PC-3 (cell line): ENCODE results near the gene CACNA1E. TPM values are rescaled to one million over a fixed set of nuclear protein-coding genes. Genes with fewer than 3 reads are reported as not detected.

Experiments used
- ATAC-seq: fragments of 200-7000 bp; cut with Tn5 transposase; 2 replicates; pipeline ENCODE4 v1.9.1; 2020; ENCODE audit warnings: mild to moderate bottlenecking, moderate library complexity
- BruUV-seq: library from RNA; stranded (reverse); fragments of 400-500 nt; replicated peaks from 2 replicates; lab custom pipeline; 2021; lab: Mats Ljungman, UMichigan
- CTCF ChIA-PET: fragments of 300-600 bp; sonication (Branson Sonifier 250); formaldehyde crosslinking; loops from one replicate; lab custom pipeline; 2022; ENCODE audit warnings: antibody characterized with exemption; lab: Charles Lee
- POLR2A ChIA-PET: fragments of 300-600 bp; sonication (Branson Sonifier 250); formaldehyde crosslinking; loops from one replicate; lab custom pipeline; 2022; ENCODE audit warnings: antibody characterized with exemption; ENCODE audit not compliant: unreplicated experiment; lab: Charles Lee
- DNase-seq: peaks from one replicate; pipeline ENCODE4 v3.0.0-alpha.2; 2015
- H2AFZ ChIP-seq: fragments of 300-600 bp; sonication (generic); 2 replicates; pipeline ENCODE4 v1.6.0; 2016; ENCODE audit warnings: antibody characterized with exemption, low read length
- H3F3A ChIP-seq: fragments of 300-600 bp; sonication (generic); one replicate; pipeline ENCODE4 v1.6.0; 2017; ENCODE audit warnings: antibody characterized with exemption, low read length, control low read depth, mild to moderate bottlenecking; ENCODE audit not compliant: unreplicated experiment
- H3K27ac ChIP-seq: fragments of 300-600 bp; sonication (generic); 2 replicates; pipeline ENCODE4 v1.5.1; 2016; ENCODE audit warnings: mild to moderate bottlenecking, low read length
- H3K27me3 ChIP-seq: fragments of 300-600 bp; sonication (generic); 2 replicates; pipeline ENCODE4 v1.6.1; 2016; ENCODE audit warnings: low read length, mixed read lengths
- H3K36me3 ChIP-seq: fragments of 300-600 bp; sonication (generic); 2 replicates; pipeline ENCODE4 v1.6.1; 2016; ENCODE audit warnings: low read depth, mixed run types, low read length, mixed read lengths
- H3K4me1 ChIP-seq: fragments of 300-600 bp; sonication (generic); 2 replicates; pipeline ENCODE4 v1.5.1; 2016; ENCODE audit warnings: low read length; ENCODE audit not compliant: insufficient read depth
- H3K4me2 ChIP-seq: fragments of 300-600 bp; sonication (generic); 2 replicates; pipeline ENCODE4 v1.6.0; 2016; ENCODE audit warnings: low read length
- H3K4me3 ChIP-seq: fragments of 300-600 bp; sonication (generic); 2 replicates; pipeline ENCODE4 v1.5.1; 2016; ENCODE audit warnings: mild to moderate bottlenecking, low read length, mixed read lengths
- H3K79me2 ChIP-seq: fragments of 300-600 bp; sonication (generic); 2 replicates; pipeline ENCODE4 v1.6.1; 2017; ENCODE audit warnings: low read length, mixed read lengths
- H3K9ac ChIP-seq: fragments of 300-600 bp; sonication (generic); 2 replicates; pipeline ENCODE4 v1.6.0; 2016; ENCODE audit warnings: mild to moderate bottlenecking, low read length
- H3K9me2 ChIP-seq: fragments of 300-600 bp; sonication (generic); replicated peaks from 2 replicates; pipeline ENCODE4 v1.6.1; 2016; ENCODE audit warnings: mixed run types, low read length, mixed read lengths
- H3K9me3 ChIP-seq: fragments of 300-600 bp; sonication (generic); 2 replicates; pipeline ENCODE4 v1.6.1; 2016; ENCODE audit warnings: low read length, mixed read lengths
- H4K20me1 ChIP-seq: fragments of 300-600 bp; sonication (generic); 2 replicates; pipeline ENCODE4 v1.6.1; 2016; ENCODE audit warnings: low read length, mixed read lengths
- CTCF ChIP-seq: fragments of 300-600 bp; sonication (generic); conservative IDR thresholded peaks from 2 replicates; pipeline ENCODE4 v1.5.1; 2017; ENCODE audit warnings: antibody characterized with exemption, low read depth, mild to moderate bottlenecking, low read length
- EZH2 ChIP-seq: fragments of 300-600 bp; sonication (generic); IDR thresholded peaks from one replicate; pipeline ENCODE4 v1.6.1; 2017; ENCODE audit warnings: antibody characterized with exemption, mild to moderate bottlenecking, low read length; ENCODE audit not compliant: unreplicated experiment
- EZH2phosphoT487 ChIP-seq: fragments of 300-600 bp; sonication (generic); IDR thresholded peaks from 2 replicates; pipeline ENCODE4 v1.6.1; 2018; ENCODE audit warnings: mild to moderate bottlenecking, antibody characterized with exemption, low read length, borderline replicate concordance
- intact Hi-C: fragments of 100-400 bp; cut with micrococcal nuclease; formaldehyde crosslinking; loops from 2 replicates; pipeline ENCODE4 v1.9.0; 2023
- total RNA-seq: library from RNA; depleted of rRNA; stranded (reverse); fragments of >200 nt; gene quantifications from 2 replicates; pipeline ENCODE4 v1.2.3, GENCODE V29; 2014

The CACNA1E gene
- total RNA-seq, 1 experiment from 2014 or later = not detected

- H4K20me1 ChIP-seq = no peaks in the 10 kb centered on the region
- no peaks in the 10 kb centered on the region for H3F3A ChIP-seq
- DNase-seq (no peak), ATAC-seq (no peak)
- no peak overlapping the region for H3K27ac ChIP-seq
- no peak overlapping the region for H3K4me3 ChIP-seq
- no peak overlapping the region for H3K9ac ChIP-seq
- H3K9me3 ChIP-seq = no peaks in the 10 kb centered on the region
- TF ChIP-seq EZH2 (no peak), CTCF (no peak), EZH2phosphoT487 (no peak)
- no peak overlapping the region for H2AFZ ChIP-seq
- H3K4me1 ChIP-seq = no peaks in the 10 kb centered on the region
- ChIA-PET POLR2A (no interaction called here), CTCF (no interaction called here)
- no peaks in the 10 kb centered on the region for H3K79me2 ChIP-seq
- BruUV-seq = no TSS peak
- no peaks in the 10 kb centered on the region for H3K9me2 ChIP-seq
- H3K4me2 ChIP-seq = no peak overlapping the region
- intact Hi-C loops = no loop called here
- H3K36me3 ChIP-seq = no peaks in the 10 kb centered on the region
- H3K27me3 ChIP-seq = no peaks in the 10 kb centered on the region
Measured at GRCh38 chr1:181517181-181517875, 34.0 kb downstream of the CACNA1E start.

GRCh38 chr1:181518152-181518551 is 34.8 kb downstream of the CACNA1E start:
- H3K9me2 ChIP-seq = no peaks in the 10 kb centered on the region
- H3K9me3 ChIP-seq = no peaks in the 10 kb centered on the region
- H3K4me3 ChIP-seq = no peak overlapping the region
- H3F3A ChIP-seq = no peaks in the 10 kb centered on the region
- H3K27ac ChIP-seq = no peak overlapping the region
- H3K4me2 ChIP-seq = no peak overlapping the region
- H3K9ac ChIP-seq = no peak overlapping the region
- H3K4me1 ChIP-seq = no peaks in the 10 kb centered on the region
- BruUV-seq = no TSS peak
- ATAC-seq = no peak
- intact Hi-C loops = no loop called here
- TF ChIP-seq EZH2 (no peak), EZH2phosphoT487 (no peak), CTCF (no peak)
- DNase-seq = no peak
- ChIA-PET CTCF (no interaction called here), POLR2A (no interaction called here)
- no peak overlapping the region for H2AFZ ChIP-seq
- H4K20me1 ChIP-seq = no peaks in the 10 kb centered on the region
- H3K79me2 ChIP-seq = no peaks in the 10 kb centered on the region
- H3K36me3 ChIP-seq = no peaks in the 10 kb centered on the region
- H3K27me3 ChIP-seq = no peaks in the 10 kb centered on the region

GRCh38 chr1:181522864-181523263 is 39.5 kb downstream of the CACNA1E start:
- Histone ChIP-seq H3K27me3 (no peaks in the 10 kb centered on the region), H2AFZ (no peak overlapping the region), H4K20me1 (no peaks in the 10 kb centered on the region), H3K36me3 (no peaks in the 10 kb centered on the region), H3K4me2 (no peak overlapping the region), H3K27ac (no peak overlapping the region), H3K79me2 (no peaks in the 10 kb centered on the region), H3K9me2 (no peaks in the 10 kb centered on the region), H3K4me1 (no peaks in the 10 kb centered on the region), H3K9ac (no peak overlapping the region), H3K4me3 (no peak overlapping the region), H3F3A (no peaks in the 10 kb centered on the region), H3K9me3 (no peaks in the 10 kb centered on the region)
- no TSS peak for BruUV-seq
- DNase-seq (no peak), ATAC-seq (no peak)
- intact Hi-C loops = no loop called here
- CTCF ChIA-PET = no interaction called here
- POLR2A ChIA-PET = no interaction called here
- no peak for TF ChIP-seq EZH2phosphoT487
